GM13976 (cell line): ENCODE results near the gene SORBS1.

Experiments
- DNase-seq: peaks from one replicate; pipeline ENCODE4 v3.0.0; 2012; ENCODE audit warnings: low spot score
- CTCF ChIP-seq: IDR thresholded peaks from 2 replicates; pipeline ENCODE4 v1.5.1; 2012; ENCODE audit warnings: borderline replicate concordance, mild to moderate bottlenecking; ENCODE audit not compliant: insufficient read depth; ENCODE audit errors: extremely low read depth, missing control alignments, control extremely low read depth
- in situ Hi-C: fragments of 300-500 bp; cut with MboI; formaldehyde crosslinking; loops from one replicate; pipeline ENCODE4 v1.12.0; 2022; ENCODE audit warnings: low sequenced_read_pairs, mixed read lengths, inconsistent platforms; ENCODE audit not compliant: unreplicated experiment

SORBS1 gene

GRCh38 chr10:95447685-95448084, 113.5 kb downstream of the SORBS1 start:
- no peak for DNase-seq
- in situ Hi-C loops = no loop called here
- TF ChIP-seq CTCF = no peak

- peak; percentile 71 for DNase-seq
- peak; percentile 73 for TF ChIP-seq CTCF
- in situ Hi-C loops = no loop called here
Observed at GRCh38 chr10:95445837-95446486, 115.2 kb downstream of the SORBS1 start.

GRCh38 chr10:95445223-95445836, 115.8 kb downstream of the SORBS1 start:
- in situ Hi-C loops = no loop called here
- no peak for DNase-seq
- TF ChIP-seq CTCF = no peak

- TF ChIP-seq CTCF = no peak
- in situ Hi-C loops = no loop called here
- DNase-seq = no peak
Observed at GRCh38 chr10:95444792-95445191, 116.4 kb downstream of the SORBS1 start.

DNA sequence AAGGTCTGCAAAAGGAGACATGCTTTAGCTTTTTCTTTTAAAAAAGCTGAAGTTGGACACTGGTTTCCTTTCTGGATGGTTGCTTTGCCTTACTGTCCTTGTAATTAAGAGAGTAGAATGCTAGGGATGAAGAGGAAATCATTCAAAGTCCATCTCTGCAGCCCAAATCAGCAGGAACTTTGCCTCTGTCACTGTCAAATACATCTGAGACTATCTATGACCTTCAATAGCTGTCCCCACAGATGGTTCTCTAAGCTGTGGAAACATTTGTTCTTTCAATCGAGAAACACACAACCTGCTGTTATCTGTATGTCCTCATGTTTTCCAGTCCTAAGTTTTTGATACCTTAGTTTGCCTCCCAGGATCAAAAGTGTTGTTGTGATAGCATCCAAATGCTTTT, 117.5 kb downstream of the SORBS1 start:
- no peak for DNase-seq
- in situ Hi-C loops = no loop called here
- TF ChIP-seq CTCF = no peak

- no peak for DNase-seq
- in situ Hi-C loops = no loop called here
- TF ChIP-seq CTCF = no peak
Observed at GRCh38 chr10:95442341-95442740, 118.8 kb downstream of the SORBS1 start.
